Retinal pigment epithelial cell (primary cell): ENCODE measurements around the gene GRB10.

ENCODE experiments used
- DNase-seq: peaks from one replicate; pipeline ENCODE4 v3.0.0-alpha.2; 2010; ENCODE audit warnings: low read depth
- H3K4me3 ChIP-seq: 2 replicates; pipeline ENCODE4 v1.5.1; 2011; ENCODE audit warnings: mild to moderate bottlenecking, low read length, control low read depth, moderate library complexity
- TF ChIP-seq, protein P1 (sequence below): conservative IDR thresholded peaks from 2 replicates; pipeline ENCODE4 v1.5.1; 2011; ENCODE audit warnings: low read depth, low read length, control low read depth, inconsistent platforms

GRB10 gene

DNA sequence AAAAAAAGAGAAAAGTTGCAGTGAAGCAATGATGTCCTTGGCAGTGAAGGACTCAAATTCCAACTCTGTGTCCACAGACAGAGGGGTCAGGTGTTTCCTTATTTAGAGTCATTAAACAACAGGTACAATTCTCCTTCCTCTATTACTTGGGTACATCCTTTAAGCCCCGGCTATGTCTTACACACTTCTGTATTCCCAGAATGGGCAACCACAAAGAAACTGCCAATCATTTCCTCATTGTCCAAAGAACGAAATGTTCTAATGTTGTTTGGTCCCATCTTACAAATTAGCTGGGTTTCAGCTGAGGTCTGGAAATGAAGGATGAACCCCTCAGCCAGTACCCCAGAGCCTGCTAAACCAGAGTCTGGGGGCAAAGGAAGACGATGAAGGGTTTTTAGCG is 59.5 kb downstream of the GRB10 start:
- TF ChIP-seq, protein P1, sequence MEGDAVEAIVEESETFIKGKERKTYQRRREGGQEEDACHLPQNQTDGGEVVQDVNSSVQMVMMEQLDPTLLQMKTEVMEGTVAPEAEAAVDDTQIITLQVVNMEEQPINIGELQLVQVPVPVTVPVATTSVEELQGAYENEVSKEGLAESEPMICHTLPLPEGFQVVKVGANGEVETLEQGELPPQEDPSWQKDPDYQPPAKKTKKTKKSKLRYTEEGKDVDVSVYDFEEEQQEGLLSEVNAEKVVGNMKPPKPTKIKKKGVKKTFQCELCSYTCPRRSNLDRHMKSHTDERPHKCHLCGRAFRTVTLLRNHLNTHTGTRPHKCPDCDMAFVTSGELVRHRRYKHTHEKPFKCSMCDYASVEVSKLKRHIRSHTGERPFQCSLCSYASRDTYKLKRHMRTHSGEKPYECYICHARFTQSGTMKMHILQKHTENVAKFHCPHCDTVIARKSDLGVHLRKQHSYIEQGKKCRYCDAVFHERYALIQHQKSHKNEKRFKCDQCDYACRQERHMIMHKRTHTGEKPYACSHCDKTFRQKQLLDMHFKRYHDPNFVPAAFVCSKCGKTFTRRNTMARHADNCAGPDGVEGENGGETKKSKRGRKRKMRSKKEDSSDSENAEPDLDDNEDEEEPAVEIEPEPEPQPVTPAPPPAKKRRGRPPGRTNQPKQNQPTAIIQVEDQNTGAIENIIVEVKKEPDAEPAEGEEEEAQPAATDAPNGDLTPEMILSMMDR, result no peak
- no peak overlapping the region for H3K4me3 ChIP-seq
- no peak for DNase-seq

DNA sequence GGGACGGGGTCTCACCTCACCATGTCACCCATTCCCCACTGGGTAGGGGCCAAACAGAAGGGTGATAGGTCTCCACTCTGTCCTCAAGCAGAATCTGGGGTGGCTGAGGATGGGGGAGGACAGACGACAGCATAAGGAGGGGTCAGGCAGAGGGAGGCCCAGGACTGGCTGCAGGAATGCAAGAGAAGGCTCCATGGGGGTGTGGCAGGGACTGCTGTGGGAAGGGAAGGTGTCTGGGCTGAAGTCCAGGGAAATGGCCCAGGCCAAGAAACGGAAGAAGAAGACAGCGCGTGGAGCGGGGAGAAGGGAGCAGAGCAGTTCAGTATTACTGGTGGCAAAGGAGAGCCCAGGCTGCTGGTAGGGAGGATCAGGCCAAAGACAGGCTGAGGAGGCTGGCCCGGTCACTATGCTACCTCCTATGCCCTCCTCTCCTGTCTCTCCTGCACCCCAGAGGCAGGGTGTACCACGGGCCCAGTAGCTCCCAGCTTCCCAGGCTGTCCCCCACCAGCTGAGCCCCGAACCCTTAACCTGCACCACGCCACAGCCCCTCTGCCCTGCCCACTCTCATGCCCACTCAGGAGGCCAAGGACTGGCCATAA is 60.9 kb downstream of the GRB10 start:
- no peak overlapping the region for H3K4me3 ChIP-seq
- TF ChIP-seq, protein P1, result no peak
- DNase-seq, result no peak

DNA sequence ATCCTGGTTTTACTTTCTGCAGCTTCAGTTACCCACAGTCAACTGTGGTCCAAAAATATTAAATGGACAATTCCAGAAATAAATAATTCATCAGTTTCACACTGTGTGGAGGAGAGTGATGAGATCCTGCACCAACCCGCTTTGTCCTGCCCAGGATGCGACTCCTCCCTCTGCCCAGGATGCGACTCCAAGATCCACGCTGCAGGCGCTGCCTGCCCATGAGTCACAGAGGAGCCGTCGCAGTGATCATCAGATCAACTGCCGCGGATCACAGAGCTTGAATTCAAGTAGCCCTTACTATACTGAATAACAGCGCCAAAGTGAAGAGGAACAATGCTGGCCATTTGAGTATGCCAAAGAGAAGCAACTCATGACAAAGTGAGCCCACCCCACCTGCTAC is 61.5 kb downstream of the GRB10 start:
- TF ChIP-seq, protein P1, result no peak
- no peak for DNase-seq

DNA sequence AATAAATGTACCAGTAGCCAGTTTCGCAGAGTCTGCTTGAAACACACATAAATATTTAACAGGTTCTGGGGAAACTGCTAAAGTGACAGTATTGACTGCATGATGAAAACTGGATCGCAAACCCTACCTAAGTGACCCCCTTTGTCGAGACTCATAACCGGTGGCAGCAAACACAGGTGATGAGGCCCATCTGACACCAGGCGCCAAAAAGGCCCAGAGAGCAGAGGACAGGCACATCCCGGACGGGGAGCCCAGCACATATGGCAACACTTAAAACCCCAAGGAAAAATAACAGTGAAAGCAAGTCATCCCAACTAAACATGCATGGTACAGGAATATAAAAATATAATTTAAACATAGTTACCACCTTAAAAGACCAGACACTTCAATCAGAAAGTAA is 62.4 kb downstream of the GRB10 start:
- no peak overlapping the region for H3K4me3 ChIP-seq
- TF ChIP-seq, protein P1, result no peak
- no peak for DNase-seq

More for the DNA sequence above, 61.5 kb downstream of the GRB10 start:
- no peak overlapping the region for H3K4me3 ChIP-seq

DNA sequence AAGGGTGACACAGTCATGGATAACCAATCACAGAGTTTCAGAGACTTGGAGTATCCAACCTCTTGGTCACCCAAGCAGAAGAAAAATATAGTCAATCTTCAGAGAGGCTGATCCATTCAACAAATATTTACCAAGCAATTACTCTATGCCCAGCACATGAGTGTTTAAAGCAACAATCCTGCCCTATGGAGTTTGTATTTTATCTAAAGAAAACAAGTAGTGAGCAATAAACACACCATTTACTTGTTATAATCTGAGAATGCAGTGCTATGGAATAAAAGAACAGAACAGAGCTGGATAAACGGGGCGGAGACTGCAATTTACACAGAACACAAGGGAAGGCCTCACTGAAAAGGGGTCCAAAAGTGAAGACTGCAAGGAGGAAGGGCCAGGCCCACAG is 63.8 kb downstream of the GRB10 start:
- no peak for DNase-seq
- H3K4me3 ChIP-seq, result no peak overlapping the region
- TF ChIP-seq, protein P1, result no peak

DNA sequence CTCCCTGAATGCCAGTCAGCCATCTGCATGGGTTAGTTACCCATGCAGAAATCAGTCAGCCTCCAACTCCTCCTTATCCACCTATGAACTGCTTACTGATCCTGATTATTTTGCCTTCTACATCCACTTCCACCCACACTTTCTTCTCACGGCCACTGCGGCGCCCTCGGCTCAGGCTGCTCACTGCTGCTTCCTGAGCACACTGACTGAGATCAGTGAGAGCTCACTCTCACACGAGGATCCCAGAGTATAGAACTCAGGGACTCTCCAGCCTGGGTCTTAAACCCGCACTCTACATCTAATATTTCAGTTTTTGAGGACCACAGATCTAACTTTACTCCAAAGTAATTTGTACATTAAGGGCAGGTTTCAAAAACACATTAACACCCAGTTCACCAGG is 64.4 kb downstream of the GRB10 start:
- TF ChIP-seq, protein P1, result peak; percentile 16
- no peak for DNase-seq
- no peak overlapping the region for H3K4me3 ChIP-seq

DNA sequence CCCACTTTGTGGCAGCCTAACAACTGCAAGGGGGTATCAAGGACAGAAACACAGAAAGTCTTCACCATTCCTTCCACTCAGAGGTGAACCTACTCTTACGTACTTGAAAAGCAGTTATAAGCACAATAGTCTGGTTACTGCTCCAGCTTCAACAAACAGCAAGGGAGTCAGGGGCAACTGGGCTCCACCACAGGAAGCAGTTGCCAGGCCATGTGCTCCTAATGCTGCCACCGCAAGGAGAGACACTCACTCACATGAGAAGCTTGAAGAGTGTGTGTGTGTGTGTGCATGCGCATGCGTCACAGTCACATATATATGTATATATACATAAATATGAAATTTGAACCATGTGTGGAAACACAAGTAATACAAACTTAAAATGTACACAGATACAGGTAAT is 65.5 kb downstream of the GRB10 start:
- TF ChIP-seq, protein P1, result no peak
- DNase-seq, result no peak
- H3K4me3 ChIP-seq, result no peak overlapping the region
